ENCODE measurements around the gene EXOSC2. TPM values are rescaled to one million over a fixed set of nuclear protein-coding genes. Genes with fewer than 3 reads are reported as not detected.

The EXOSC2 gene
- total RNA-seq, 2 donors from 2014 or later: 47.8 to 74.0 TPM

GRCh38 chr9:130670644-130671043, 22.9 kb upstream of the EXOSC2 start:
- H3K27ac ChIP-seq (ENCODE audit: low read depth, low read length): no peak overlapping the region
- H3K4me3 ChIP-seq (ENCODE audit: low read length): no peak overlapping the region
- no peaks in the 10 kb centered on the region for H3K36me3 ChIP-seq (ENCODE audit: control insufficient read depth, insufficient read depth, low read length)
- Mint-ChIP-seq H3K4me1 (peaks cover 2% of the 10 kb centered on the region), H3K27me3 (ENCODE audit: insufficient read depth) (peaks cover 73% of the 10 kb centered on the region), H3K4me3 (no peak overlapping the region), H3K36me3 (ENCODE audit: low read depth) (no peaks in the 10 kb centered on the region), H3K9me3 (no peaks in the 10 kb centered on the region), H3K27ac (no peak overlapping the region)
- no peaks in the 10 kb centered on the region for H3K4me1 ChIP-seq (ENCODE audit: control insufficient read depth, insufficient read depth, low read length)
- peaks cover 56% of the 10 kb centered on the region for H3K27me3 ChIP-seq (ENCODE audit: control insufficient read depth, insufficient read depth, low read length, poor library complexity, severe bottlenecking)
- WGBS, 2 experiments (ENCODE audit: insufficient coverage in 1 of 2, insufficient read length in 1 of 2): 92 to 97% methylated on average over 2 to 6 of the region's 6 CpGs
- H3K9me3 ChIP-seq (ENCODE audit: control insufficient read depth, low read length): no peaks in the 10 kb centered on the region
- no peak overlapping the region for H3K9ac ChIP-seq (ENCODE audit: extremely low read depth, low read length, poor library complexity, severe bottlenecking)
- TF ChIP-seq CTCF (conservative IDR thresholded peaks at IDR 0.05): no peak
- DNase-seq: no peak

DNA sequence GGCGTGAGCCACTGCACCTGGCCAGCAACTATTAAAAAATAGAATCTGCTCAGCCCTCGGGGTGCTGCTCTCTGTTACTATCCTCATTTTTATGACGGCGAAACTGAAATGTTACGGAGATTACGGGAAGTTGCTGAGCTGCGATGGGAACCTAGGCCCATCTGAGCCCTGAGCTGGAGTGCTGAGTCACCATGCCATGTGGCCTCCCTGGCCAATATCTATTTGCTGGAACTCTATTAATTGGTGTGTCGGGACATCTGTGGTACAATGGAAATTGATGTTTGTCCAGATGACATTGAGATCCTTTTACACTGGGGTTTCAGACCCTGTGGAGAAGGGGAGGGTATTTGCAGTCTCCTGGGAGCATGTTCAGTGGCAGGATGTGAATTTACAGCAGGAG, 21.1 kb upstream of the EXOSC2 start:
- Histone ChIP-seq H3K27me3 (ENCODE audit: control insufficient read depth, insufficient read depth, low read length, poor library complexity, severe bottlenecking) (peaks cover 48% of the 10 kb centered on the region), H3K9me3 (ENCODE audit: control insufficient read depth, low read length) (no peaks in the 10 kb centered on the region), H3K36me3 (ENCODE audit: control insufficient read depth, insufficient read depth, low read length) (no peaks in the 10 kb centered on the region), H3K4me3 (ENCODE audit: low read length) (no peak overlapping the region), H3K4me1 (ENCODE audit: control insufficient read depth, insufficient read depth, low read length) (no peaks in the 10 kb centered on the region), H3K27ac (ENCODE audit: low read depth, low read length) (no peak overlapping the region), H3K9ac (ENCODE audit: extremely low read depth, low read length, poor library complexity, severe bottlenecking) (no peak overlapping the region)
- Mint-ChIP-seq H3K27me3 (ENCODE audit: insufficient read depth) (peaks cover 70% of the 10 kb centered on the region), H3K4me3 (no peak overlapping the region), H3K36me3 (ENCODE audit: low read depth) (no peaks in the 10 kb centered on the region), H3K27ac (no peak overlapping the region), H3K4me1 (no peaks in the 10 kb centered on the region), H3K9me3 (no peaks in the 10 kb centered on the region)
- DNase-seq: no peak
- 95 to 97% methylated on average over 8 of the region's 8 CpGs for WGBS, 2 experiments (ENCODE audit: insufficient coverage in 1 of 2, insufficient read length in 1 of 2)
- no peak for TF ChIP-seq CTCF (conservative IDR thresholded peaks at IDR 0.05)

- H3K4me1 ChIP-seq (ENCODE audit: control insufficient read depth, insufficient read depth, low read length): no peaks in the 10 kb centered on the region
- no peaks in the 10 kb centered on the region for H3K36me3 ChIP-seq (ENCODE audit: control insufficient read depth, insufficient read depth, low read length)
- WGBS, 2 experiments (ENCODE audit: insufficient coverage in 1 of 2, insufficient read length in 1 of 2): 88 to 92% methylated on average over 7 to 12 of the region's 12 CpGs
- no peak overlapping the region for H3K9ac ChIP-seq (ENCODE audit: extremely low read depth, low read length, poor library complexity, severe bottlenecking)
- peaks cover 48% of the 10 kb centered on the region for H3K27me3 ChIP-seq (ENCODE audit: control insufficient read depth, insufficient read depth, low read length, poor library complexity, severe bottlenecking)
- DNase-seq: no peak
- Mint-ChIP-seq H3K9me3 (no peaks in the 10 kb centered on the region), H3K27me3 (ENCODE audit: insufficient read depth) (peaks cover 70% of the 10 kb centered on the region), H3K36me3 (ENCODE audit: low read depth) (no peaks in the 10 kb centered on the region), H3K27ac (no peak overlapping the region), H3K4me1 (no peaks in the 10 kb centered on the region), H3K4me3 (no peak overlapping the region)
- H3K4me3 ChIP-seq (ENCODE audit: low read length): no peak overlapping the region
- no peaks in the 10 kb centered on the region for H3K9me3 ChIP-seq (ENCODE audit: control insufficient read depth, low read length)
- no peak for TF ChIP-seq CTCF (conservative IDR thresholded peaks at IDR 0.05)
- H3K27ac ChIP-seq (ENCODE audit: low read depth, low read length): no peak overlapping the region
Observed at GRCh38 chr9:130672933-130673615, 20.5 kb upstream of the EXOSC2 start.
